Hepatocyte (in vitro differentiated cells): ENCODE measurements around the gene TCF7L1. TPM values are rescaled to one million over a fixed set of nuclear protein-coding genes. Genes with fewer than 3 reads are reported as not detected.

Experiments used
- DNase-seq: peaks from one replicate; pipeline ENCODE4 v3.0.0-alpha.2; 2016; ENCODE audit warnings: low spot score
- H2AFZ ChIP-seq: fragments of 200-600 bp; sonication (generic); 2 replicates; pipeline ENCODE4 v1.6.0; 2016; ENCODE audit warnings: antibody characterized with exemption, mild to moderate bottlenecking
- H3K27ac ChIP-seq: fragments of 200-600 bp; sonication (generic); 2 replicates; pipeline ENCODE4 v1.5.1; 2016; ENCODE audit warnings: mild to moderate bottlenecking
- H3K27me3 ChIP-seq: fragments of 200-600 bp; sonication (generic); 2 replicates; pipeline ENCODE4 v1.6.1; 2016
- H3K36me3 ChIP-seq: fragments of 200-600 bp; sonication (generic); replicated peaks from 2 replicates; pipeline ENCODE4 v1.5.1; 2016; ENCODE audit warnings: low read depth; ENCODE audit not compliant: insufficient read depth
- H3K4me1 ChIP-seq: fragments of 200-600 bp; sonication (generic); 2 replicates; pipeline ENCODE4 v1.5.1; 2016; ENCODE audit warnings: mild to moderate bottlenecking, moderate library complexity; ENCODE audit not compliant: insufficient read depth
- H3K4me2 ChIP-seq: fragments of 200-600 bp; sonication (generic); 2 replicates; pipeline ENCODE4 v1.6.0; 2016
- H3K4me3 ChIP-seq: fragments of 200-600 bp; sonication (generic); 2 replicates; pipeline ENCODE4 v1.5.1; 2016; ENCODE audit warnings: mild to moderate bottlenecking
- H3K79me2 ChIP-seq: fragments of 200-600 bp; sonication (generic); 2 replicates; pipeline ENCODE4 v1.6.0; 2017; ENCODE audit warnings: mild to moderate bottlenecking
- H3K9me2 ChIP-seq: fragments of 200-600 bp; sonication (generic); replicated peaks from 2 replicates; pipeline ENCODE4 v1.6.0; 2017; ENCODE audit warnings: mild to moderate bottlenecking; ENCODE audit not compliant: insufficient read depth
- H3K9me3 ChIP-seq: fragments of 200-600 bp; sonication (generic); 2 replicates; pipeline ENCODE4 v1.5.1; 2016; ENCODE audit warnings: low read depth, mild to moderate bottlenecking
- H4K20me1 ChIP-seq: fragments of 200-600 bp; sonication (generic); 2 replicates; pipeline ENCODE4 v1.6.0; 2016; ENCODE audit warnings: mild to moderate bottlenecking; ENCODE audit not compliant: insufficient read depth, poor library complexity, severe bottlenecking
- CTCF ChIP-seq: fragments of 200-600 bp; sonication (generic); IDR thresholded peaks from 2 replicates; pipeline ENCODE4 v1.5.1; 2016; ENCODE audit warnings: antibody characterized with exemption, mild to moderate bottlenecking; ENCODE audit not compliant: poor library complexity
- EZH2 ChIP-seq: fragments of 200-600 bp; sonication (generic); IDR thresholded peaks from 2 replicates; pipeline ENCODE4 v1.6.1; 2016; ENCODE audit warnings: antibody characterized with exemption, mild to moderate bottlenecking, borderline replicate concordance
- EZH2phosphoT487 ChIP-seq: fragments of 200-600 bp; sonication (generic); IDR thresholded peaks from one replicate; pipeline ENCODE4 v1.6.1; 2018; ENCODE audit warnings: antibody characterized with exemption, mild to moderate bottlenecking, low read depth, moderate library complexity; ENCODE audit not compliant: unreplicated experiment, severe bottlenecking
- WGBS: methylation state at CpG from one replicate; pipeline ENCODE4 v1.1.6; 2016; ENCODE audit warnings: low lambda C conversion rate; ENCODE audit errors: missing lambda C conversion rate; 5-methylcytosine and 5-hydroxymethylcytosine counted together
- polyA plus RNA-seq: library from polyadenylated mRNA; unstranded; fragments of >200 nt; fragmentation: Nextera tagmentation; extraction: Ambion mirVana; gene quantifications from 2 replicates; pipeline ENCODE4 v1.2.1, GENCODE V29; 2016
- total RNA-seq: library from RNA; depleted of rRNA; stranded (reverse); fragments of >200 nt; gene quantifications from 2 replicates; pipeline ENCODE4 v1.2.3, GENCODE V29; 2014

Gene TCF7L1
- total and polyA plus RNA-seq, 2 experiments from 2014 or later = 3.7 to 20.6 TPM

- no peaks in the 10 kb centered on the region for H3K9me3 ChIP-seq
- no peak overlapping the region for H2AFZ ChIP-seq
- no peak overlapping the region for H3K4me3 ChIP-seq
- H3K4me2 ChIP-seq = no peak overlapping the region
- no peaks in the 10 kb centered on the region for H3K9me2 ChIP-seq
- WGBS = 61% methylated on average over 4 of the region's 4 CpGs
- peaks cover 9% of the 10 kb centered on the region for H3K4me1 ChIP-seq
- H3K27ac ChIP-seq = no peak overlapping the region
- no peak for DNase-seq
- no peaks in the 10 kb centered on the region for H4K20me1 ChIP-seq
- H3K27me3 ChIP-seq = no peaks in the 10 kb centered on the region
- no peaks in the 10 kb centered on the region for H3K36me3 ChIP-seq
- H3K79me2 ChIP-seq = peaks cover 81% of the 10 kb centered on the region
- TF ChIP-seq CTCF (no peak), EZH2phosphoT487 (no peak), EZH2 (no peak)
Observed at GRCh38 chr2:85145116-85145820, 12.1 kb downstream of the TCF7L1 start.

- no peaks in the 10 kb centered on the region for H3K9me2 ChIP-seq
- no peaks in the 10 kb centered on the region for H4K20me1 ChIP-seq
- WGBS = 61% methylated on average over 2 of the region's 2 CpGs
- TF ChIP-seq CTCF (no peak), EZH2 (no peak), EZH2phosphoT487 (no peak)
- no peak for DNase-seq
- H3K27ac ChIP-seq = no peak overlapping the region
- no peak overlapping the region for H2AFZ ChIP-seq
- H3K9me3 ChIP-seq = no peaks in the 10 kb centered on the region
- no peaks in the 10 kb centered on the region for H3K27me3 ChIP-seq
- no peak overlapping the region for H3K4me2 ChIP-seq
- peaks cover 89% of the 10 kb centered on the region for H3K79me2 ChIP-seq
- H3K36me3 ChIP-seq = no peaks in the 10 kb centered on the region
- no peak overlapping the region for H3K4me3 ChIP-seq
- H3K4me1 ChIP-seq = peaks cover 2% of the 10 kb centered on the region
Observed at GRCh38 chr2:85148190-85148589, 15.0 kb downstream of the TCF7L1 start.

GRCh38 chr2:85151026-85151425 is 17.8 kb downstream of the TCF7L1 start:
- no peaks in the 10 kb centered on the region for H3K9me3 ChIP-seq
- H3K4me2 ChIP-seq = no peak overlapping the region
- H3K4me3 ChIP-seq = no peak overlapping the region
- H2AFZ ChIP-seq = no peak overlapping the region
- H3K27me3 ChIP-seq = no peaks in the 10 kb centered on the region
- H3K4me1 ChIP-seq = peaks cover 23% of the 10 kb centered on the region
- no peak for TF ChIP-seq EZH2
- no peak for TF ChIP-seq EZH2phosphoT487
- TF ChIP-seq CTCF = no peak
- WGBS = 76% methylated on average over 1 of the region's 1 CpG
- H4K20me1 ChIP-seq = peaks cover 5% of the 10 kb centered on the region
- peaks cover 93% of the 10 kb centered on the region for H3K79me2 ChIP-seq
- no peak for DNase-seq
- no peak overlapping the region for H3K27ac ChIP-seq
- H3K9me2 ChIP-seq = no peaks in the 10 kb centered on the region
- no peaks in the 10 kb centered on the region for H3K36me3 ChIP-seq
